PC-3 (cell line): Measurements from ENCODE around the gene GSG1L. TPM values are rescaled to one million over a fixed set of nuclear protein-coding genes. Genes with fewer than 3 reads are reported as not detected.

Experiments used
- ATAC-seq: fragments of 200-7000 bp; cut with Tn5 transposase; 2 replicates; pipeline ENCODE4 v1.9.1; 2020; ENCODE audit warnings: mild to moderate bottlenecking, moderate library complexity
- BruUV-seq: library from RNA; stranded (reverse); fragments of 400-500 nt; replicated peaks from 2 replicates; lab custom pipeline; 2021; lab: Mats Ljungman, UMichigan
- CTCF ChIA-PET: fragments of 300-600 bp; sonication (Branson Sonifier 250); formaldehyde crosslinking; loops from one replicate; lab custom pipeline; 2022; ENCODE audit warnings: antibody characterized with exemption; lab: Charles Lee
- POLR2A ChIA-PET: fragments of 300-600 bp; sonication (Branson Sonifier 250); formaldehyde crosslinking; loops from one replicate; lab custom pipeline; 2022; ENCODE audit warnings: antibody characterized with exemption; ENCODE audit not compliant: unreplicated experiment; lab: Charles Lee
- DNase-seq: peaks from one replicate; pipeline ENCODE4 v3.0.0-alpha.2; 2015
- H2AFZ ChIP-seq: fragments of 300-600 bp; sonication (generic); 2 replicates; pipeline ENCODE4 v1.6.0; 2016; ENCODE audit warnings: antibody characterized with exemption, low read length
- H3F3A ChIP-seq: fragments of 300-600 bp; sonication (generic); one replicate; pipeline ENCODE4 v1.6.0; 2017; ENCODE audit warnings: antibody characterized with exemption, low read length, control low read depth, mild to moderate bottlenecking; ENCODE audit not compliant: unreplicated experiment
- H3K27ac ChIP-seq: fragments of 300-600 bp; sonication (generic); 2 replicates; pipeline ENCODE4 v1.5.1; 2016; ENCODE audit warnings: mild to moderate bottlenecking, low read length
- H3K27me3 ChIP-seq: fragments of 300-600 bp; sonication (generic); 2 replicates; pipeline ENCODE4 v1.6.1; 2016; ENCODE audit warnings: low read length, mixed read lengths
- H3K36me3 ChIP-seq: fragments of 300-600 bp; sonication (generic); 2 replicates; pipeline ENCODE4 v1.6.1; 2016; ENCODE audit warnings: low read depth, mixed run types, low read length, mixed read lengths
- H3K4me1 ChIP-seq: fragments of 300-600 bp; sonication (generic); 2 replicates; pipeline ENCODE4 v1.5.1; 2016; ENCODE audit warnings: low read length; ENCODE audit not compliant: insufficient read depth
- H3K4me2 ChIP-seq: fragments of 300-600 bp; sonication (generic); 2 replicates; pipeline ENCODE4 v1.6.0; 2016; ENCODE audit warnings: low read length
- H3K4me3 ChIP-seq: fragments of 300-600 bp; sonication (generic); 2 replicates; pipeline ENCODE4 v1.5.1; 2016; ENCODE audit warnings: mild to moderate bottlenecking, low read length, mixed read lengths
- H3K79me2 ChIP-seq: fragments of 300-600 bp; sonication (generic); 2 replicates; pipeline ENCODE4 v1.6.1; 2017; ENCODE audit warnings: low read length, mixed read lengths
- H3K9ac ChIP-seq: fragments of 300-600 bp; sonication (generic); 2 replicates; pipeline ENCODE4 v1.6.0; 2016; ENCODE audit warnings: mild to moderate bottlenecking, low read length
- H3K9me2 ChIP-seq: fragments of 300-600 bp; sonication (generic); replicated peaks from 2 replicates; pipeline ENCODE4 v1.6.1; 2016; ENCODE audit warnings: mixed run types, low read length, mixed read lengths
- H3K9me3 ChIP-seq: fragments of 300-600 bp; sonication (generic); 2 replicates; pipeline ENCODE4 v1.6.1; 2016; ENCODE audit warnings: low read length, mixed read lengths
- H4K20me1 ChIP-seq: fragments of 300-600 bp; sonication (generic); 2 replicates; pipeline ENCODE4 v1.6.1; 2016; ENCODE audit warnings: low read length, mixed read lengths
- CTCF ChIP-seq: fragments of 300-600 bp; sonication (generic); conservative IDR thresholded peaks from 2 replicates; pipeline ENCODE4 v1.5.1; 2017; ENCODE audit warnings: antibody characterized with exemption, low read depth, mild to moderate bottlenecking, low read length
- EZH2 ChIP-seq: fragments of 300-600 bp; sonication (generic); IDR thresholded peaks from one replicate; pipeline ENCODE4 v1.6.1; 2017; ENCODE audit warnings: antibody characterized with exemption, mild to moderate bottlenecking, low read length; ENCODE audit not compliant: unreplicated experiment
- EZH2phosphoT487 ChIP-seq: fragments of 300-600 bp; sonication (generic); IDR thresholded peaks from 2 replicates; pipeline ENCODE4 v1.6.1; 2018; ENCODE audit warnings: mild to moderate bottlenecking, antibody characterized with exemption, low read length, borderline replicate concordance
- intact Hi-C: fragments of 100-400 bp; cut with micrococcal nuclease; formaldehyde crosslinking; loops from 2 replicates; pipeline ENCODE4 v1.9.0; 2023
- total RNA-seq: library from RNA; depleted of rRNA; stranded (reverse); fragments of >200 nt; gene quantifications from 2 replicates; pipeline ENCODE4 v1.2.3, GENCODE V29; 2014

GSG1L gene
- total RNA-seq, 1 experiment from 2014 or later = not detected

DNA sequence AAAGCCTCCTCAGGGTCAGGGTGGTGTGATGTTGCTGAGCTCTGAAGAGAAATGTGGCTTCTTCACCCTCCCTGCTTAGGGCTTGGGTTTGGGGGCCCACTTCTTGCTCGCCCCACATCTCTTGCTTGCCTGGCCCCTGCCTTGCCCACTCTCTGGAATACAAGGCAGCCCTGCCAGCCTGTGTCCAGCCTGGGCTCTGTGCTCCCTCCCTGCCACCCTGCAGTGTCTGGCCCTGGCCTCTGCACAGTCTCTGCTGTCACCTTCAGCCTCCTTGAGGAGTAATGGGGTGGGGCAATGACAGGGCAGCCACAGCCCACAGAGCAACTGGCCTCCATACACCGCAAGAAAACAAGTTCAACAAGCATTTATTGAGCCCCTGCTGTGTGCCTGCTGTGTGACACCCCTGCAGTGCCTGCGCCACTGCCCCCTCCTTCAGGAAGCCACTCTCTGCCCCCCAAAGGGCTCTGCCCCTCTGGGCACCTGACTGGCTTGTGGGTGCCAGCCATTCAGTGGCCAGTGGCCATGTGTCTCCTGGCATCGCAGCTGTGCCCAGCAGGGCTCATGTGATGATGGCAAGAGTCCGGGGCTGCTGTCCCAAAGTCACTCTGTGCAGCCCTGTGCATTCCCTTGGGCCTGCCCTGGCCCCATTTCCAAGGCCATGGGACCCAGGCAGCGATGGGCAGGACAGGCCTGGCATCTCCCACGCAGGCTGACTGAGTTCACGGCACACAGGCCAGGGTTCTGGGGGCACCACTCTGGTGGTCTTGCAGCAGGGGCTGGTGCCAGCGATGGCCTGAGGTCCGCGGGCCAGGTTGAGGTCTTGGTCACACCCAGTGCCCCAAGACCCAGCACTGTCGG, 272.7 kb downstream of the GSG1L start:
- ChIA-PET POLR2A (no interaction called here), CTCF (no interaction called here)
- Histone ChIP-seq H3K9me3 (no peaks in the 10 kb centered on the region), H3K9me2 (no peaks in the 10 kb centered on the region), H3K79me2 (no peaks in the 10 kb centered on the region), H3K27ac (no peak overlapping the region), H2AFZ (no peak overlapping the region), H3K27me3 (no peaks in the 10 kb centered on the region), H3K4me2 (no peak overlapping the region), H3F3A (no peaks in the 10 kb centered on the region), H4K20me1 (no peaks in the 10 kb centered on the region), H3K9ac (no peak overlapping the region), H3K36me3 (no peaks in the 10 kb centered on the region), H3K4me3 (no peak overlapping the region), H3K4me1 (no peaks in the 10 kb centered on the region)
- no TSS peak for BruUV-seq
- ATAC-seq (no peak), DNase-seq (no peak)
- intact Hi-C loops = no loop called here
- TF ChIP-seq CTCF (no peak), EZH2phosphoT487 (no peak), EZH2 (no peak)

GRCh38 chr16:27789595-27790241, 273.8 kb downstream of the GSG1L start:
- Histone ChIP-seq H3K4me1 (no peaks in the 10 kb centered on the region), H3F3A (no peaks in the 10 kb centered on the region), H3K4me2 (no peak overlapping the region), H3K79me2 (no peaks in the 10 kb centered on the region), H3K9me3 (no peaks in the 10 kb centered on the region), H3K27ac (no peak overlapping the region), H2AFZ (no peak overlapping the region), H4K20me1 (no peaks in the 10 kb centered on the region), H3K4me3 (no peak overlapping the region), H3K9ac (no peak overlapping the region), H3K9me2 (no peaks in the 10 kb centered on the region), H3K36me3 (no peaks in the 10 kb centered on the region), H3K27me3 (no peaks in the 10 kb centered on the region)
- DNase-seq (no peak), ATAC-seq (no peak)
- POLR2A ChIA-PET = no interaction called here
- CTCF ChIA-PET = no interaction called here
- TF ChIP-seq EZH2 (no peak), EZH2phosphoT487 (no peak), CTCF (no peak)
- intact Hi-C loops = no loop called here
- no TSS peak for BruUV-seq

- H2AFZ ChIP-seq = no peak overlapping the region
- H3K36me3 ChIP-seq = no peaks in the 10 kb centered on the region
- ChIA-PET POLR2A (no interaction called here), CTCF (no interaction called here)
- no TSS peak for BruUV-seq
- no peaks in the 10 kb centered on the region for H3K9me2 ChIP-seq
- no peaks in the 10 kb centered on the region for H3K27me3 ChIP-seq
- H3K9me3 ChIP-seq = no peaks in the 10 kb centered on the region
- no peak for TF ChIP-seq CTCF
- no peak for TF ChIP-seq EZH2phosphoT487
- TF ChIP-seq EZH2 = no peak
- H3K27ac ChIP-seq = no peak overlapping the region
- H3K4me2 ChIP-seq = no peak overlapping the region
- DNase-seq = no peak
- H3K4me3 ChIP-seq = no peak overlapping the region
- ATAC-seq = no peak
- intact Hi-C loops = no loop called here
- H3K4me1 ChIP-seq = no peaks in the 10 kb centered on the region
- H3K9ac ChIP-seq = no peak overlapping the region
- no peaks in the 10 kb centered on the region for H3K79me2 ChIP-seq
- H3F3A ChIP-seq = no peaks in the 10 kb centered on the region
- H4K20me1 ChIP-seq = no peaks in the 10 kb centered on the region
Observed at GRCh38 chr16:27789150-27789549, 274.4 kb downstream of the GSG1L start.
